HG03565 (cell line): ENCODE measurements around the gene TRPV4.

Source experiments
- ATAC-seq: cut with Tn5 transposase; IDR thresholded peaks from one replicate; pipeline ENCODE4 v1.9.1; 2021; ENCODE audit warnings: mild to moderate bottlenecking, moderate library complexity; ENCODE audit not compliant: unreplicated experiment

Gene TRPV4

DNA sequence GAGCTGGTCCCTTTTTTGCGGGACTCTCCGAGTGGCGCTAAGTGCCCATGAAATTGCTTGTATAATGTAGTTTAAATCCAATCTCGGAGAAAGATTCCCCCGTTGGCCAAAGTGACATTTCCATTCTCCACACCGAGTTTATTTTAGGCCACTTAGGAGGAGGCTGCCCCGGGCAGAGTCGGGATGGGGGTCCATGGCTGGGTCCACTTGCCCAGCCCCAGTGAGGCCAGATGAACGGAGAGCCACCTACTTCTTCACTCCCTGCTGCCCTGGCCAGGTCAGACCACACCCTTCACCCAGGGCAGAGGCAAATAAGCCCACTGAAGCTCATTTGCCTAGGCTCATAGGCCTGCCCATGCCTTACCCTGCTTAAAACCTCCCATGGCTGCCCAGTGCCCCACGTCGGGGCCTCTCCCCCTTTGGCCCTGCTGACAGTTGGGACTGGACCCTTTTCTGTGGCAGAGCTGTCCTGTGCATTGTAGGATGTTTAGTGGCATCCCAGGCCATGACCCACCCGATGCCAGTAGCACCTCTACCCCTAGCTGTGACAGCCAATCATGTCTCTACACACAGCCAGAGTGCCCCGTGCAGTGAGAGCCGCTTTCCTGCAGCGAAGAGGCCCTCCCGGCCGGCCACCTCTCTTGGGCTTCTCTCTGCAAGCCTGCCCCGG lies 68.3 kb downstream of the TRPV4 start:
- no peak for ATAC-seq

DNA sequence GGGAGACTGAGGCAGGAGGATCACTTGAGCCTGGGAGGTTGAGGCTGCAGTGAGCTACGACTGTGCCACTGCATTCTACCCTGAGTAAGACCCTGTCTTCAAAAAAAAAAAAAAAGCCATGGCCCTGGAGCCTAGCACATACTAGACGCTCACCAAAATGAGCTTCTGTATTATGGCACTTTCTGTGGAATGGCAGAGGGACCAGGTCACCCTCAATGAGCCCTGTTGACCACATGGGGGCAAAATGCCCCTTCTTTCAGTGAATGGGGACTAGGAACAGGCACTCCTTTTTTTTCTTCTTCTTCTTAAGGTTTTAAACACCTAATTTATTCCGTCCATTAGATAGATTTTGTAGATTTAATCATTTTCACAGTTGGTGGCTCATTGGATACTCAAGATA lies 69.1 kb downstream of the TRPV4 start:
- no peak for ATAC-seq

DNA sequence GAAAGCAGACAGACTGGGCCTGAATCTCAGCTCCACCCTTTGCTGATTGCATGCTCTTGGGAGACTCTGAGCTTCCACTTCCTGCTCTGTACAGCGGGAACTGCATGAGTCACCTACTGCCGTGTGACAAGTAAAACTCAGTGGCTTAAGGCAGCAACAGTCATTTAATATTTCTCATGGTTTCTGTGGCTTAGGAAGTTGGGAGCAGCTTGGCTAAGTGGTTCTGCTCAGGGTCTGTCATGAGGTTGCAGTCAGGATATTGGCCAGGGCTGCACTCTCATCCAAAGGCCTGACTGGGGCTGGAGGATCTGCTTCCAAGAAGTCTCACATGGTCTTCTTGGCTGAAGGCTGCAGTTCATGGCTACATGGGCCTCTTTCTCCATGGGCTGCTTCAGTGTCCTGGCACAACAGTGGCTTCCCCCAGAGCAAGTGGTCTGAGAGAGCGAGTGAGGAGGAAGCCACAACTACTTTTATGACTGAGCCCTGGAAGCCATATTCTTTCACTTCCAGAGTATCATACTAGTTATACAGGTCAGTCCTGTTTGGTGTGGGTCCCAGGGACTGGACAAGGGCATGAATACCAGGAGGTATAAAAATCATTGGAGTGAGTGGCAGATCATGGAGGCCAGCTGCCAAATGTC lies 69.9 kb downstream of the TRPV4 start:
- ATAC-seq: no peak

DNA sequence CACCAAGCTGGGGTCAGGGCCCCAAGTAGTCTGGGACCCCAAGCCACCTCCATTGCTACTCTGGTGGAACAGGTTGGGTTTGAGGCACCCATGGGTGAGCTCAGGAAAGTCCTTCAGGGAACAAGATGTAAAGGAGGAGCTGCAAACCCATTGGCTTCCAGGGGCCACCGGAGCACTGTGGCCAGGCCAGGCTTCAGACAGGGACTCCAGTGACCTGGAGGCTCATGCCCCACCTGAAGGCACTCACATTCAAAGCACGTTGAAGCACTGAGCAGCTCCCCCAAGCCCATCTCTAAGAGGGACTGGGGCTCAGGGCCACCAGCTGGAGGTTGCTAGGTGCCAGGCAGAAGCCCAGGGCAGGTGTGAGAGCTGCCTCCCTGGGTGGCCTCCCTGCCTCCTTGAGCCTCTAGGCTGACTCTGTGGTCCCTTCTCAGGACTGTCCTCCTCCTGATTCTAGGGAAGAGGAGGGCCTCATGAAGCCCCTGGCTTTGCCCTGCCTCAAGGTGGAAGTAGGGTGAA lies 70.5 kb downstream of the TRPV4 start:
- ATAC-seq: no peak

DNA sequence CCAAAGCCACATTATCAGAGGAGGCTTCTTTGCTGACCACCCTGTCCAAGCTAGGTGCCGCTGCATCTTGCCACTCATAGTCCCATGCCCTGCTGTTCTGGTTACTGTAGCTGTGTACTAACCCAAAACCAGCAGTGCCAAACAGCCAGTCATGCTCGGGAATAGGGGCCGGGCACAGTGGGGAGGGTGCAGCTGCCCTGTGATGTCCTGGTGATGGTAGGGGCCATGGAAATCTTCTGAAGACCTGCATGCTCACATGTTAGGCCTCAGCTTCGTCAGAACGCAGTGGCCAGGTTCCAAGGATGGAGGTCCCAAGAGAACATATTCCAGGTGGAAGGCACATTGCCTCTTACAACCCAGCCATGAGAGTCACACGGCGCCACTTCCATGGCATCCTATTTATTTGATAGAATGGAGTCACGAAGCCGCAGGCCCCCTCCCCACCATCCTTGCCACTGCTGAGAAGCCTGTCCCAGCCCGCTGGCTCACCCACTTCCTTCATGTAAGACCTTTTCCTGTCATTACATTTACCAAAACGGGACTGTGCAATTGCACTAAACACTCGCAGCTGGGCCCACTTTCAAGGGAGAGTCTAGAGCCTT lies 71.0 kb downstream of the TRPV4 start:
- ATAC-seq: no peak

DNA sequence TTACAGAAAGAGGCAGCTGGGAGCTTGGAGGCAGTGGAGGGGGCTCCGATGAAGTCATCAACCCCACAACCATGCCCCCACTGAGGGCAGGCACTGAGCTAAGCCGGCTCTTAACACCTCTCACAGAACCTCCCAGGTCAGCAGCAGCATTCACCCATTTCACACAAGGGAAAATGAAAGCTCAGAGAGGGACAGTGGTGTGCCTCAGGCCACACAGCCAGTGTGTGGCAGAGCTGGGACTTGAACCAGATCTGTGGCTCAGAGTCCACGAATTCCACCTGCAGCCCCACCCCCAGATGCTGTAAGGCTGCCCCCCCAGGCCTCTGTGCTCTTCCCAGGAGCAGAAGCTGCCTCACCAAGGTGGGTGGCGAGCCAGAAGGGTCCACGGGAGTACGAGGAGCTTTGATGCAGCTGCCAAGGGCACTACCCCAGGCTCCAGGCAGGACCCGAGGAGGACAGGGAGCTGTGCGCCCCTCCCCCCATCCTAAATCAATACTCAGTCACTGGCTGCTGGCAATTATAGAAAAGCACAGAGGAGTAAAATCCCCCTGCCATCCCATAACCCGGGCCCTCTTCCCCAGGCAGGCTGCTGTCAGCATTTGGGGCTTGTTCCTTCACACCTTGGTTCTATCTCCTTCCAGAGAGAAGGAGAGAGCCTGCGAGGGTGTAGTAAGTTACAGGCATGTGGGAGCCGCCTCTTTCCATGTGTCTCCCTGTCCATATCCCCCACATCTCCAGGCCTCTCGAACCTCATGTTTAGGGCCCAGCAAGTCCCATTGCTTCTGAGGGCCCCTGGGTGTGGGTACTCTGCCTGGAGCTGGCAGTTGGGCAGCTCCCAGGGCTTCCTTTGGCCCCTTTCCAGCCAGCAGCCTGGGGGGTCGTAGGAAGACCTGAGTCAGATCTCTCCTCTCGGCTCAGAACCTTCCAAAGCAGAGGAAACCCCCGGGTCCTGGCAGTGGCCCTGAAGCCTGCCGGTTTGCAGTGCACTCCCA lies 72.0 kb downstream of the TRPV4 start:
- no peak for ATAC-seq

DNA sequence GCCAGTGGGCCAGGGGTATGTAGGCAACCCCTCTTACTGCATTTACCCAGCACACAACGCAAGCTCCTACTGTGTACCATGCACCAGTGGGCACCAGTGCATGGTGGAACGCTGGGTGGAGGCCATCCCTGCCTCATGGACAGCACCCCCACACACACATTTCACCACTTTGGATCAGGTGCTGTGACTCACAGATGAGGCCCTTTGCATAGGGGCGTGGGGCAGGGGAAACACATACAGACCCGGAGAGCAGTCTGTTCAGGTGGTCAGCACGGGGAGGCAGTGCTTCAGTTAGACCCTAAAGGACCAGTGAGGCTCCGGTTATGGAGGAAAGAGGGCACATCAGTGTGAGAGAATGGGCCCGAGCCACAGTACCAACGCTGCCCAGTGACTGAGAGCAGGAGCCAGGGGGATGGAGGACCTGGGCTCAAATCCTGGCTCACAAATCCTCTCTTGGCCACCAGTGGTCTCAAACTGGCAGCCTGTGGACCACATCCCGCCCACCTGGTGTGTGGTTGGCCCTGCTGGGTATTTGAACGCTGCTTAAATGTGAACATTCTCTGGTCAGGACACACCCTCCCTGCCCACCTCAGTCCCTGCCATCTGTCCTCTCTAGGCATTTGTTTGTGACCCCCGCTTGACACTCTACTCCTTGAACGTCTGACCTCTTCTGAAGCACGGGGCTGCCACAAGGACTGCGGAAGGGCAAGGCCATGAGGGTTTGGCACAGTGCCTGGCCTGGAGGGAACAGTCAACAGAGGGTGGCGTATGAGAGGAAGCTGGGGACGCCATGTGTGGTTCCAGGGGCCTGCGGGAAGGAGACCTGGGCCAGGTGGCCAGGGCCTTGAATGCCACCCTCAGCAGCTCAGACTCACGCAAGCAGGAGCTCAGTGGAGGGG lies 72.9 kb downstream of the TRPV4 start:
- no peak for ATAC-seq

DNA sequence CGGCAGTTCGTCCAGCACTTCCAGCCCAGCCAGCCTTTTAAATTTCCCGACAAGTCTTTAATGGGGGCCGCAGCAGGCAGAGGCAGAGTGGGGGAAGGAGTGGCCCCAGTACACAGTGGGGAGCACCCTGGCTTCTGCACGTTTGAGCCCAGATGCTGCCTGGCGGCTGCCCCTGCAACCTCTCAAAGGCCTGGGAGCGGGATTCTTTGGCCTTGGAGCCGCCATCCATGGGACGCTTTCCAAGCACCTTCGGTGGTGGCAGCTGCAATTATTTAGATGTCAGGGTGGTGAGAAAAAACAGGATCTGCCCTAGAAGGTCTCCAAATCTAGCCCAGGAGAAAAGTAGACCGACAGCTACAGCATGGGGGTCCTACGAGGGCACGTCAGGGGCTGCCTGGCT lies 73.6 kb downstream of the TRPV4 start:
- ATAC-seq: no peak

DNA sequence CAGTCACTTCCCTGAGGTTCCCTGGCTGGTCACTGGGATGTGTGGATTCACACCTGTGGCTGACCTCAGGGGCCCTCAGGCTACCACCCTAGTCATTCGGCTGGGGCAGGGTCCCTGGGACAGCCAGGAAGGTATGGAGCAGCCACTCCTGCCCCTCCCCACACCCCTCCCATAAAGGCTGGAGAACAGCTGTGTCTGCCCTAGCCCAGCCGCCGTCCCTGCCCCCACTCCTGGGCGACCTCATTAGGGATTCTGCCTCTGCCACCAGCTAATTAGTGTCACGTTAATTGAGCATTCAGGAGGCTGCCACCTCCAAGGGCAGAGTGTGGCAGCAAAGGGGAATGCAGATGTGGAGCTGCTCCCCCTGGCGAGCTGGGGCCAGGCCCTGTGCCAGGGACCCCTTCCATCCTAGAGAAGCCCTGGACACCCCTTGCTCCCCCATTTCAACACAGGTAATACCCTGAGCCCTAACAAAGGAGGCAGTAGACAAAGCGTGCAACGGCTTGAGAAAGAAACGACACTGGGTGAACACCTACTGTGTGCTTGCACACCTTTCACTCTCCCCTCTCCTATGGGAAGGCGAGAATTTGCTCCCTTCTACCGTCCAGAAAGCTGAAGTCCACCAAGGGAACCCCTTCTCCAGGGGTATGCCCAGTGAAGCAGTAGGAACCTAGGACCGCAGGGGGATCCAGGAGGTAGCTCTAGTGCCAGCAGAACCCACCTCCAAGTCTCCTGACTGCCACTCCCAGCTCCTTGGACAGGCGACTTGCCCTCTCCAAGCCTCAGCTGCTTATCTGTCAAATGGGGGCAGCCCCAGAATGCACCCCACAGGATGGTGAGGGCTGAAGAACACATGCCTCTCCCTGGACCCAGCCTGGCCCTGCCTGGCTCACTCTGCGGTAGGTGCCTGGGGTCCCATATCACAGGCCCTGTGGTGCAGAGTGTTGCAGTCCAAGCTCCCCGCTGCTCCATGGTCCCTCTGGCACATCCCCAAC lies 74.5 kb downstream of the TRPV4 start:
- no peak for ATAC-seq

DNA sequence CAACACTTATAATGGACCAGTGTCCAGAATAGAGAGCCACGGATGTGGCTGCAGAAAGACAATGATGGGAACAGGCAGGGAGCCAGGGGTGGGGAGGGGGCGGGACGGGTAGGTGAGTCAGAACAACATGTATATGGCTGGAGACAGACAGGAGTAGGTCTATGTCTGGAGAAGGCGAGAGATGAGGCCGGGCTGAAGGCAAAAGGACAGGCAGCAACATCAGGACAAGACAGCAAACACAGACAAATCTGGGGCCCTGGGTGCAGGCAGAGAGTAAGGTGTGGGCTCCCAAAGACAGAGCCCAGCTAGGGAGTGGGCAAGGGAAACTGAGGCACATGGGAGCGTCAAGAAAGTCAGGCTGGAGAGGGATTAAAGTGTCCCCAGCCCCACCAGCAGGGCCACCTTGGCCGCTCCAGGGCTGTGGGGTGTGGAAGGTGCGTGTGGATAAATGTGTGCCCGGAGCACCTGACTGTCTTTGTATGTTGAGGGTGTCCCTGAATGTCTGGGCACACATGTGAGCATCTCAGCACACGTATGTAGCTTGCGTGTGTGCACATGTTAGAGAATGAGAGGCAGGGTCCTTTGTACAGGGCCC lies 75.4 kb downstream of the TRPV4 start:
- no peak for ATAC-seq

DNA sequence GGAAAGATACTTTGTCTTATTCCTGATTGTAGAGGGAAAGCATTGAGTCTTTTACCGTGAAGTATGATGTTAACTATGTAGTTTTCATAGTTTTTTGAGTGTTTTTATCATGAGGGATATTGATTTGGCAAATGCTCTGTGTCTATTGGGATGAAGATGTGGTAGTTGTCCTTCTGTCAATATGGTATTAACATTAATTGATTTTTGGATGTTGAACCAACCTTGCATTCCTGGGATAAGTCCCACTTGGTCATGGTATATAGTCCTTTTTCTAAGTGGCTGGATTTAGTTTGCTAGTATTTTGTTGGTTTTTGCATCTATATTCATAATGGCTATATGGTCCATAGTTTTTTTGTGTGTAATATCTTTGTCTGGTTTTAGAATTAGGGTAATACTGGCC lies 76.7 kb downstream of the TRPV4 start:
- no peak for ATAC-seq

DNA sequence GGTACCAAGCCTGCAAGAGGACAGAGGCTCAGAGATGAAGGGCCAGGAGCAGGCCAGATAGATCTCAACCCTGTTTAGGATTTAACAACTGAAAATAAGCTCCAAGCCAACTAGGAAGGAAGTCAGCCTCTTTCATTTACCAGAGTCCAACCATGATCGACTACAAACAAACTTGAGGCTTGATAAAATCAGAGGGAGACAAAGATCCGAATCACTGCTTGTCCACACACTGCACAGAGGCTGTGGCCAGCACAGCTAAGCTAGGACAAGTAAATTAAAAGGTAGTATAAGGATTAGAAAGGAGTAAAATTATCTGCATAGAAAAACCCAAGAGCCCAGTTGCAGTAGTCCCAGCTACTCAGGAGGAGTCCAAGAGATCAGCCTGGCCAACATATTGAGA lies 79.2 kb downstream of the TRPV4 start:
- ATAC-seq: no peak

DNA sequence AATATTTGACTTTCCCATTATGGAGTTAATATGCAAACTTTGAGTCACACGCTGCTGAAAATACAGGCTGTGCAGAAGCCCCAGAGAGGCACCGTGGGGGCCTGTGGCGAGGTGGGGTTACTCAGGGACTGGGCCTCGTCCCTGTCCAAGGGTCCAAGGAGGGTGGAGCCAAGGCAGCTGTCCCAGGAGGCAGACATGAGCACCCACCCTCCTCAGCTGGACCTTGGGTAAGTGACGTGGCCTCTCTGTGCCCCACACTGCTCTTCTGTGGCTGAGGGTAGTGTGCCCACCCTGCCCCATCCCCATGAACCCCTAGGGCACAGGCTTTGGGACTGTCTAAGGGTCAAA lies 80.2 kb downstream of the TRPV4 start:
- ATAC-seq: no peak

DNA sequence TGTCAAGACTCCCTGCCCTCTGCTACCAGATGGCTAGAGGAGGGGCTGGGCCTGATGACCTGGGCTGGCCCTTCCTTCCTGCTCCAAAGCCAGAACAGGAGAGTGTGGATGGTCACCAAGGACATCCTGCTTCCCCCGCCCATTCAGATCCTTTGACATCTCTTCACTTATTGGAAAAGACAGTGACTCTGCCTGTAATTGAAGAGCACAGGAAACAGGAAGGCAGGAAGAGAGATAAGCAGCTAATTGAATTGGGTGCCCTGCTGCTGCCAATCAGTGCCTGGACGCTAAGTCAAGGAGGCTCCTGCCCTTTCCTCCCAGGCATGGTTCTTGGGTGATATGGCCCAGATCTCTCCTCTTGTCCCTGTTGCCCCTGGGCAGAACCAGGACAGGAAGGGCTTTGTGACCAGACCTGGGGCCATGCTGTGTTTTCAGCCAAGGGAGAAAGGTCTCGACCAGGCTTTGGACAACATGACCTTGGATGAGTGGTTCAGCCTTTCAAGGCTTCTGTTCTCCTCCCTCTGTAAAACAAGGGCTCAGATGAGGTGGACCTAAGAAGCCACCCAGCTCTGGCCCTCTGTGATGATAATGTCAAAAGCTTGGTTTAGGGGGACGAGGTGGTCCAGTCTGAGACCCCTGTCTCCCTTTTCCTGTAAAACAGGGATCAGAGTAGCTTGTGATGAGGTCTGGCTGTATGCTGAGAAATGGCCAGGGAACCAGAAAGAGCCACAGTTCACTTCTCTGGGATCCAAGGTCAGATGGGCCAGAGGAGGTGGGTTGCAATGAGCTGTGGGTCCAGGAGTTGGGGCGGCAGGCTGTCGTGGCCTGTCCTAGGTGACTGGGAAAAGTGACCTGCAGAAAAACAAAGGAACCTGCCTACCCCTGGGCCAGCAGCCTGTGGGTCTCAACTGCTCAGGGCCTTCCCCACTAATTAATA lies 80.8 kb downstream of the TRPV4 start:
- ATAC-seq: no peak

DNA sequence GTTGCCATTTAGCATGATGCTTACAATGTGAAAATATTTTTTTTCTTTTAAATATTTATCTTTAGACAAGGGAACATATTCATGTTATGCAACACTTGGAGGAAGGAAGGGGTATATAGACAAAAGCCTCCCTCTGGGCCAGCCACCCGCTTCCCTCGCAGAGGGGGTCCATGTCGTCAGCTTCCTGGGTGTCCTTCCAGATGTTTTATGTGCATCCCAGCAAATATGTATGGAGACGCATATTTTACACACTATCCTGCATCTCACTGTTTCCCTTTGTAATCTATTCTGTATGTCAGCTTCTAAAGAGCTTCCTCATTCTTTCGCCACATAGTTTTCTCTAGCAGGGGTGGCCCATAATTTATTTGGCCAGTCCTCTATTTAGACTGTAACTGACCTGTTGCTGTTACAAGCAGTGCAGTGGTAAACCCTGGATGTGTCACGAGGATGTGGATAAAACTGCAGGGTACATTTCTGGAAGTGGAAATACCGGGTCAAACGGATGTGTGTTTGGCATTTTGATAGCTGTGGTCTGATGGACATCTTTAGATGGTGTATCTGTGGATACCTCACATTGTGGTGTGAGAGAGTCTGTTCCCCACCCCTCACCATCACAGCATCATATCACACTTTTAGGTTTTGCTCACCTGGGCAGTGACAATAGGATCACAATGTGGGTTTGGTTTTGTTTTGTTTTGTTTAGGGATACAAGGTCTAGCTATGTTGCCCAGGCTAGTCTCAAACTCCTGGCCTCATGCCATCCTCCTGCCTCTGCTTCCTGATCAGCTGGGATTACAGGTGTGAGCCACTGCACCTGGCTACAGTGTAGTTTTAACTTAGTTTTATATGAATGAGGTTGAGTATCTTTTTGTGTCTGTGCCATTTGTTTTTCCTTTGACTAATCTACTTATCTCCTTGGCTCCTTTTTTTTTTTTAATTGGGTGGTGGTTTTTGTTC lies 87.9 kb downstream of the TRPV4 start:
- no peak for ATAC-seq

DNA sequence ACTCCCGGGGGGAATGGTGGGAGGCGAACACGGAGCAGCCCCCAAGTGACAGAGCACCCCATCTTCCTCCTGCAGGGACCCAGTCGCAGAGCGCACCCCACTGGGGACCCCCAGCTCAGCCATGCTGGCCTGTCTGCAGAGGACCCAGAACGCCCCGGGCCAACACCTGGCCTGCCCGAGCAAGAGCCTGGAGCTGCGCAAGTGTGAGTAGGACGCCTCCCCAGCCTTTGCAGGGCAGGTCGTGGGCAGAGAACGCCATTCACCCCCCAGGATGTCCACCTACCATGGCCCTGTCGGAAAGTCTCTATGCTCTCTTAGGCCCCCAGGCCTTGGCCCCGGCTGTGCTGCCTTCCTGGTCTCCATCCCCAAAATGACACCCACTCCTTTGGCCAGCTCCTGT lies 89.2 kb downstream of the TRPV4 start:
- ATAC-seq: no peak
